ENCODE measurements around the gene CCDC159. TPM values are rescaled to one million over a fixed set of nuclear protein-coding genes. Genes with fewer than 3 reads are reported as not detected.
"Not testable (repeated sequence)": the region's sequence is repeated elsewhere in the genome, so short reads cannot be mapped to it uniquely, and the experiment has no call there.

The CCDC159 gene
- total RNA-seq, 1 experiment from 2014 or later = 6.8 TPM

DNA sequence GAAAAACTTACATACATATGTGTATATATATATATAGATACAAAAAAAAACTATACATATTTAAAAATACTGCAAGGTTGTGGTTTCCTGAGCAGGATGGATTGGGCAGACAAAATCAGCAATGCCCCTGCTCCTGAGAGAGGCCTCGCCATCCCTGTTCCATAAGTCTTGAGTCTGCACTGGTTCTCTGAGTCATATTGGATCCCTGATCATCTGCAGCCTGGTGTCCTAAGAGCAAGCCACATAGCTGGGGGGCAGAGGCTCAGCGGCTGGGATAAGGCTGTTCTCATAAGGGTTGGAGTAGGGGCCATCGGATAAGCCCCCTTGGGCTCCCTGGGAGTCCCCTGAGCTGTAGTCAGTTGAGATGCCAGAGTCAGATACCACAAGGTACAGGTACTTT lies 31.4 kb downstream of the CCDC159 start (continued):
- no peak for TF ChIP-seq ZNF425 (CRISPR knock-in tag; conservative IDR thresholded peaks at IDR 0.05)
- no peak for TF ChIP-seq ZNF263 (CRISPR knock-in tag; IDR thresholded peaks at IDR 0.05; ENCODE audit: low read depth)
- no peak for TF ChIP-seq NFYB (CRISPR knock-in tag; conservative IDR thresholded peaks at IDR 0.05; ENCODE audit: low read depth)
- TF ChIP-seq ELF4 (CRISPR knock-in tag; IDR thresholded peaks at IDR 0.05; ENCODE audit: low read depth) = no peak
- TF ChIP-seq MYBL2 (CRISPR knock-in tag; IDR thresholded peaks at IDR 0.05) = no peak
- TF ChIP-seq JAZF1 (CRISPR knock-in tag; IDR thresholded peaks at IDR 0.05) = no peak
- TF ChIP-seq NR1H2 (CRISPR knock-in tag; IDR thresholded peaks at IDR 0.05) = no peak
- TF ChIP-seq ZNF121 (CRISPR knock-in tag; IDR thresholded peaks at IDR 0.05) = no peak
- TF ChIP-seq ETV6 (CRISPR knock-in tag; IDR thresholded peaks at IDR 0.05) = no peak
- no peak for TF ChIP-seq TEAD1 (CRISPR knock-in tag; IDR thresholded peaks at IDR 0.05)
- TF ChIP-seq, protein P1, sequence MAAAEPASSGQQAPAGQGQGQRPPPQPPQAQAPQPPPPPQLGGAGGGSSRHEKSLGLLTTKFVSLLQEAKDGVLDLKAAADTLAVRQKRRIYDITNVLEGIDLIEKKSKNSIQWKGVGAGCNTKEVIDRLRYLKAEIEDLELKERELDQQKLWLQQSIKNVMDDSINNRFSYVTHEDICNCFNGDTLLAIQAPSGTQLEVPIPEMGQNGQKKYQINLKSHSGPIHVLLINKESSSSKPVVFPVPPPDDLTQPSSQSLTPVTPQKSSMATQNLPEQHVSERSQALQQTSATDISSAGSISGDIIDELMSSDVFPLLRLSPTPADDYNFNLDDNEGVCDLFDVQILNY (CRISPR knock-in tag; IDR thresholded peaks at IDR 0.05) = no peak
- TF ChIP-seq ATF3 (CRISPR knock-in tag; conservative IDR thresholded peaks at IDR 0.05) = no peak
- no peak for TF ChIP-seq ZNF396 (CRISPR knock-in tag; IDR thresholded peaks at IDR 0.05; ENCODE audit: borderline replicate concordance)

DNA sequence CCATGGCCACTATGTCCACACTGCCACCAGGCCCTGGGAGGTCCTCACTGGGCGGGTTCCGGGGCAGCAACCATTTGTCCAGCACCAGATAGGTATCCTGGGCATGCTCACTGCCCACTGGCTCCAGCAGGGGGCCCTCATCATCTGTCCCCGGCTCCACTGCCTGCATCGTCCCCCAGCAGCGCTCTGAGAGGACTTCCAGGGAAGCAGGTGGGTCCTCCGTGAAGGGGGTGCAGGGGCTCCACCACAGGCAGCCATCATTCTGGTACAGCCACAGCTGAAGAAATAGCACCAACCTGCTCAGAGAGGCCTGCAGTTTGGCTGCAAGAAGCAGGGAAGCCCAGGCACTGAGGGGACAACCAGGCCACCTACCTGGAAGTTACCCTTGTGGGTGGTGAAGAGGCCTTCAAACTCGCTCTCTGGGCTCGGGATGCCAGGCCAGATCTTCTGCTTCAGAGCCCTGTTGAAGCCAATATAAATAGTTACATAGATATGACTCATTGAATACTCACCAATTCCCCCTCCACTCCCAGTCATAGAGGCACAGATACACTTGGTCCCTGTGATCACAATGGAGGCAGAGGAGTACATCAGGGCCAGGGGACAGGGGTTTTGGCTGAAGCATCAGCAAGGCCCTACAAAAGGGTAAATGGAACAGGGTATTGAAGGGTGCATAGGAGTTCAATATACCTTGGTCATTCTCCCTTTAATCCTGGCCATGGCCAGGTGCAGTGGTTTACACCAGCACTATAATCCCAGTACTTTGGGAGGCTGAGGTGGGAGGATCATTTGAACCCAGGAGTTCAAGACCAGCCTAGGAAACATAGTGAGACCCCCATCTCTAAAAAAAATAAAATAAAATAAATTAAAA lies 32.2 kb downstream of the CCDC159 start:
- H3K9me3 Mint-ChIP-seq = peaks cover 3% of the 10 kb centered on the region; the same call in 1 of the 2 replicates
- TF ChIP-seq CTCF (IDR thresholded peaks at IDR 0.05) = peak; percentile 33; the same call in 1 of the 2 replicates
- no peak for TF ChIP-seq FOXK1 (CRISPR knock-in tag; IDR thresholded peaks at IDR 0.05)

DNA sequence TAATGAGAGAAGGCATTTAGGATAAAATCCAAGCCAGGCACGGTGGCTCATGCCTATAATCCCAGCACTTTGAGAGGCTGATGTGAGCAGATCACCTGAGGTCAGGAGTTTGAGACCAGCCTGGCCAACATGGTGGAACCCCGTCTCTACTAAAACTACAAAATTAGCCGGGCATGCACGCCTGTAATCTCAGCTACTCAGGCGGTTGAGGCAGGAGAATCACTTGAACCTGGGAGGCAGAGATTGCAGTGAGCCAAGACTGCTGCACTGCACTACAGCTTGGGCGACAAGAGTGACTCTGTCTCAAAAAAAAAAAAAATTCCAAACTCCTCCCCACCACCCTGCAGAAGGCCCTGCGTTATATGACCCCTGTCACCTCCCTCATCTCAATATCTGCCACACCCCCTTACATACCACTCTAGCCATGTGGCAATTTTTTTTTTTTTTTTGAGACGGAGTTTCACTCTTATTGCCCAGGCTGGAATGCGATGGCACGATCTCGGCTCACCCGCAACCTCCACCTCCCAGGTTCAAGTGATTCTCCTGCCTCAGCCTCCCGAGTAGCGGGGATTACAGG lies 33.0 kb downstream of the CCDC159 start:
- ChIA-PET POLR2A (interaction anchor here (5.9 kb wide), 1 partner anchor 41 kb away, joined by 115 read pairs; the partner anchor contains the start of gene RGL3), CTCF (interaction anchor here (0.7 to 3.3 kb wide), 5 partner anchors 12 to 103 kb away, joined by 3 to 52 read pairs (median 30); partner anchors contain the start of gene ELAVL3)
- H3K4me3 Mint-ChIP-seq = peak overlapping the region; percentile 91; the same call in 1 of the 2 replicates

More for the DNA sequence above, 32.2 kb downstream of the CCDC159 start:
- DNase-seq (ENCODE audit: low spot score) (peak; percentile 77), ATAC-seq (no peak)
- ChIA-PET CTCF (interaction anchor here (0.7 to 4.6 kb wide), 3 partner anchors 15 to 104 kb away, joined by 3 to 59 read pairs (median 3); no protein-coding TSS in a partner anchor), POLR2A (no interaction called here)
- Mint-ChIP-seq H3K27me3 (ENCODE audit: low read depth) (peaks cover 3% of the 10 kb centered on the region; the same call in 1 of the 2 replicates), H3K4me1 (peaks cover 35% of the 10 kb centered on the region), H3K36me3 (peaks cover 10% of the 10 kb centered on the region), H3K4me3 (no peak overlapping the region), H3K27ac (0 out of 2 replicates have a peak overlapping the region, but pooled peaks have one; percentile 57)

More for the DNA sequence above, 33.0 kb downstream of the CCDC159 start:
- not testable (repeated sequence) for H3K9me3 Mint-ChIP-seq; H3K27me3 Mint-ChIP-seq (ENCODE audit: low read depth); ATAC-seq; H3K27ac Mint-ChIP-seq; H3K36me3 Mint-ChIP-seq; DNase-seq (ENCODE audit: low spot score)
- peaks cover 35% of the 10 kb centered on the region for H3K4me1 Mint-ChIP-seq
